ENCODE results near the gene MTRR.

- no peak for TF ChIP-seq CTCF (IDR thresholded peaks at IDR 0.05; ENCODE audit: low read depth, low read length)
- TF ChIP-seq EZH2phosphoT487 (IDR thresholded peaks at IDR 0.05; ENCODE audit: low read depth), result no peak
Observed at GRCh38 chr5:7825630-7826029, 43.3 kb upstream of the MTRR start.

Measured in OCI-LY3 (cell line).